ENCODE data around the gene SLC31A2. TPM values are rescaled to one million over a fixed set of nuclear protein-coding genes. Genes with fewer than 3 reads are reported as not detected.
A peak's percentile ranks its signal among the peaks of the same experiment; 100 is the strongest.

SLC31A2 gene
- total and polyA plus RNA-seq, 2 donors (not counting 1 experiment from before 2014, with no cell fraction given), result 0.67 to 2.3 TPM

- H3K36me3 ChIP-seq (replicated peaks in 1 of 2; ENCODE audit: control extremely low read depth in 1 of 2, control insufficient read depth in 1 of 2, extremely low read depth in 1 of 2, insufficient read depth in 2 of 2, low read length in 1 of 2), result no peaks in the 10 kb centered on the region
- H3K27me3 ChIP-seq (replicated peaks in 1 of 4; ENCODE audit: control extremely low read depth in 1 of 4, control insufficient read depth in 3 of 4, insufficient read depth in 4 of 4, low read length in 3 of 4), result no peaks in the 10 kb centered on the region
- H3K79me2 ChIP-seq (ENCODE audit: control insufficient read depth, insufficient read depth, low read length), result no peaks in the 10 kb centered on the region
- ChIA-PET CTCF (interaction anchor here (0.8 to 1.7 kb wide), 3 partner anchors 40 to 506 kb away, joined by 3 to 6 read pairs (median 3); partner anchors contain the start of genes FKBP15 and SLC31A1), POLR2A (no interaction called here)
- no peak for TF ChIP-seq CTCF (IDR thresholded peaks at IDR 0.05)
- no peak for TF ChIP-seq EZH2 (IDR thresholded peaks at IDR 0.05; ENCODE audit: borderline replicate concordance, insufficient read depth, low read depth, low read length, poor library complexity, severe bottlenecking)
- no peak for DNase-seq
- intact Hi-C loops (cut with micrococcal nuclease), result loop anchor here (2.0 to 10.0 kb wide), 2 partner anchors 263 to 1521 kb away; partner anchors contain the start of genes C9orf43, DNAJC25 and POLE3
- no peak for ATAC-seq (ENCODE audit: low read depth)
- WGBS (ENCODE audit: insufficient coverage), result 95% methylated on average over 4 of the region's 11 CpGs
- H3K9me3 ChIP-seq (ENCODE audit: control extremely low read depth in 1 of 3, control insufficient read depth in 2 of 3, insufficient read depth in 1 of 3, low read length in 2 of 3), result no peaks in the 10 kb centered on the region
- no peak overlapping the region for H3K27ac ChIP-seq (ENCODE audit: low read length in 2 of 2)
- Mint-ChIP-seq H3K4me3 (peak overlapping the region; percentile 88), H3K4me1 (peaks cover 18% of the 10 kb centered on the region), H3K27me3 (no peaks in the 10 kb centered on the region), H3K27ac (no peak overlapping the region), H3K9me3 (ENCODE audit: insufficient read depth) (no peaks in the 10 kb centered on the region)
- peak overlapping the region; percentile 86 for H2AFZ ChIP-seq (ENCODE audit: insufficient read depth, low read depth, low read length, poor library complexity, severe bottlenecking)
- peak overlapping the region; percentile 72 for H3K9ac ChIP-seq (ENCODE audit: low read length)
- peaks cover 0 to 19% of the 10 kb centered on the region in 2 donors for H3K4me1 ChIP-seq (ENCODE audit: control insufficient read depth in 2 of 2, insufficient read depth in 2 of 2, low read length in 2 of 2)
- peak overlapping the region; percentile 87 for H3K4me2 ChIP-seq (replicated peaks; ENCODE audit: low read depth, low read length, poor library complexity, severe bottlenecking)
- no peaks in the 10 kb centered on the region for H4K20me1 ChIP-seq (ENCODE audit: control insufficient read depth, insufficient read depth, low read length, poor library complexity, severe bottlenecking)
- H3K4me3 ChIP-seq (ENCODE audit: control extremely low read depth in 1 of 5, extremely low read depth in 1 of 5, insufficient read depth in 1 of 5, low read depth in 2 of 5, low read length in 4 of 5), result peak overlapping the region; percentile 73 to 83 (median 76)
Observed at GRCh38 chr9:113151696-113152630, 1.2 kb downstream of the SLC31A2 start.

GRCh38 chr9:113152699-113153098 is 1.9 kb downstream of the SLC31A2 start:
- Histone ChIP-seq H4K20me1 (ENCODE audit: control insufficient read depth, insufficient read depth, low read length, poor library complexity, severe bottlenecking) (no peaks in the 10 kb centered on the region), H3K9ac (ENCODE audit: low read length) (no peak overlapping the region), H3K4me2 (replicated peaks; ENCODE audit: low read depth, low read length, poor library complexity, severe bottlenecking) (no peak overlapping the region), H3K27me3 (replicated peaks in 1 of 4; ENCODE audit: control extremely low read depth in 1 of 4, control insufficient read depth in 3 of 4, insufficient read depth in 4 of 4, low read length in 3 of 4) (no peaks in the 10 kb centered on the region), H2AFZ (ENCODE audit: insufficient read depth, low read depth, low read length, poor library complexity, severe bottlenecking) (no peak overlapping the region), H3K27ac (ENCODE audit: low read length in 2 of 2) (no peak overlapping the region), H3K4me3 (ENCODE audit: control extremely low read depth in 1 of 5, extremely low read depth in 1 of 5, insufficient read depth in 1 of 5, low read depth in 2 of 5, low read length in 4 of 5) (peak overlapping the region in 1 of 5 experiments; percentile 14), H3K36me3 (replicated peaks in 1 of 2; ENCODE audit: control extremely low read depth in 1 of 2, control insufficient read depth in 1 of 2, extremely low read depth in 1 of 2, insufficient read depth in 2 of 2, low read length in 1 of 2) (no peaks in the 10 kb centered on the region), H3K79me2 (ENCODE audit: control insufficient read depth, insufficient read depth, low read length) (no peaks in the 10 kb centered on the region), H3K4me1 (ENCODE audit: control insufficient read depth in 2 of 2, insufficient read depth in 2 of 2, low read length in 2 of 2) (peaks cover 0 to 19% of the 10 kb centered on the region in 2 donors), H3K9me3 (ENCODE audit: control extremely low read depth in 1 of 3, control insufficient read depth in 2 of 3, insufficient read depth in 1 of 3, low read length in 2 of 3) (no peaks in the 10 kb centered on the region)
- H3K27ac Mint-ChIP-seq, result no peak overlapping the region
- TF ChIP-seq CTCF (IDR thresholded peaks at IDR 0.05), result no peak
- no peak for TF ChIP-seq EZH2 (IDR thresholded peaks at IDR 0.05; ENCODE audit: borderline replicate concordance, insufficient read depth, low read depth, low read length, poor library complexity, severe bottlenecking)
- CTCF ChIA-PET, result interaction anchor here (0.8 to 1.1 kb wide), 2 partner anchors 249 to 505 kb away, joined by 3 to 4 read pairs; no protein-coding TSS in a partner anchor
- H3K9me3 Mint-ChIP-seq (ENCODE audit: insufficient read depth), result no peaks in the 10 kb centered on the region
- intact Hi-C loops (cut with micrococcal nuclease), result loop anchor here (10.0 kb wide), 1 partner anchor 262 kb away; the partner anchor contains the start of genes C9orf43 and POLE3
- POLR2A ChIA-PET, result no interaction called here
- WGBS (ENCODE audit: insufficient coverage), result 90% methylated on average over 2 of the region's 3 CpGs
- peaks cover 18% of the 10 kb centered on the region for H3K4me1 Mint-ChIP-seq
- H3K27me3 Mint-ChIP-seq, result no peaks in the 10 kb centered on the region
- ATAC-seq (ENCODE audit: low read depth), result no peak
- DNase-seq, result no peak
- peak overlapping the region; percentile 56 for H3K4me3 Mint-ChIP-seq
